Calu3 (cell line): ENCODE data around the gene TTC23. TPM values are rescaled to one million over a fixed set of nuclear protein-coding genes. Genes with fewer than 3 reads are reported as not detected.

Experiments
- BruUV-seq: library from RNA; stranded (reverse); fragments of 400-500 nt; replicated peaks from 2 replicates; lab custom pipeline; 2021; lab: Mats Ljungman, UMichigan
- CTCF ChIA-PET: fragments of 300-600 bp; sonication (Branson Sonifier 250); formaldehyde crosslinking; loops from one replicate; lab custom pipeline; 2022; ENCODE audit warnings: antibody characterized with exemption; lab: Charles Lee
- DNase-seq: peaks from one replicate; pipeline ENCODE4 v3.0.0; 2022
- H3K27ac Mint-ChIP-seq: one replicate; pipeline ENCODE4 v1.8.0; 2022; ENCODE audit warnings: mixed read lengths; ENCODE audit not compliant: unreplicated experiment
- H3K27me3 Mint-ChIP-seq: one replicate; pipeline ENCODE4 v1.8.0; 2022; ENCODE audit warnings: mixed read lengths; ENCODE audit not compliant: unreplicated experiment
- H3K36me3 Mint-ChIP-seq: one replicate; pipeline ENCODE4 v1.8.0; 2022; ENCODE audit warnings: mild to moderate bottlenecking, moderate library complexity, mixed read lengths; ENCODE audit not compliant: insufficient read depth, unreplicated experiment
- H3K4me1 Mint-ChIP-seq: one replicate; pipeline ENCODE4 v1.8.0; 2022; ENCODE audit warnings: mild to moderate bottlenecking, low read depth, mixed read lengths; ENCODE audit not compliant: unreplicated experiment
- H3K4me3 Mint-ChIP-seq: one replicate; pipeline ENCODE4 v1.8.0; 2022; ENCODE audit warnings: mild to moderate bottlenecking, low read depth, moderate library complexity, mixed read lengths; ENCODE audit not compliant: unreplicated experiment
- H3K9me3 Mint-ChIP-seq: one replicate; pipeline ENCODE4 v1.8.0; 2022; ENCODE audit warnings: low read depth, mixed read lengths; ENCODE audit not compliant: unreplicated experiment
- CTCF ChIP-seq: fragments of 200-600 bp; IDR thresholded peaks from one replicate; pipeline ENCODE4 v1.8.0; 2022; ENCODE audit warnings: antibody characterized with exemption; ENCODE audit not compliant: unreplicated experiment
- intact Hi-C: fragments of 100-400 bp; cut with micrococcal nuclease; formaldehyde crosslinking; loops from one replicate; pipeline ENCODE4 v1.10.0; 2022; ENCODE audit not compliant: unreplicated experiment
- total RNA-seq: library from RNA; stranded (reverse); gene quantifications from 2 replicates; pipeline ENCODE4 v1.2.3, GENCODE V29; 2022

The TTC23 gene
- total RNA-seq, 1 experiment from 2014 or later = 18.9 TPM

DNA sequence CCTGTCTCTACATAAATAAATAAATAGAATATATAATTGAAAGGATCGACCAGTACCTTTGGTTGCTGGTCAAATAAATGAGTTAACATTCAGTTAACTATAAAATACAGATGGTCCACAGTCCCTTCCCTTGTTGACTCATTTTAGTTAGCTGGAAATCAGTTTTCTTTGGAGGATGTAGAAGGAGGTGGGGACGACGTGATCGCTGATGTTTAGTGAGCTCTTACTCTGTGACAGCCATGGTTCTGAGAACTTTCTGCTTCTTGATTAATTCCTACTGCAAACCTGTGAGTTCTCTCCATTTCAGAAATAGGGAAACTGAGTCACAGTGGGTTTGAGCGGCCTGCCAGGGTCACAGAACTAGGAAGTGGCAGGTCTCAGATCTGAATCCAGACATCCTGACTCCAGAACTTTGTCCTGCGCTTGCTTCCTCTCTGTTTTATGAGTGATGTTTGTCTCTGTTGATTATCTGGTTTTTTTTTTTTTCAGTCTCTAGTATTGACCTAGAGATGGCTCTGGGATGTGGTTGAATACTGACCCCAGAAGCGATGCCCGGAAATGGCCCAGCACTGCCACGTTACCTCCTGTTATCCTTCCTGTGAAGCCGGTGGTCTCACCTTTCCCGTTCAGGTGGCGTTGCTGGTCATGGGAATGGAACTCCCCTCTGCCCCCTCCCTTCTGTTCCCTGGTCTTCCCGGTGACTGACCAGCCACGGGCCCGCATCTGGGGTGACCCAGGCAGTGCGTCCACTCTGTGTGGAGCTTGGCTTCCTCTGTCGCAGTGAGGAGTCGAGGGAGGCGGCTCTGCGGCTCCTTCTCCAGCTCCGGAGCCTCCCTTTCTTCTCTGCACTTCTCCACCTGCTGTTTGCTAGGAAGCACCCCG lies 126.3 kb downstream of the TTC23 start:
- no TSS peak for BruUV-seq
- peak overlapping the region; percentile 76 for H3K4me3 Mint-ChIP-seq
- peaks cover 11% of the 10 kb centered on the region for H3K36me3 Mint-ChIP-seq
- intact Hi-C loops = loop anchor here (5.0 kb wide), 1 partner anchor 89 kb away; no protein-coding TSS in a partner anchor
- TF ChIP-seq CTCF = no peak
- no peaks in the 10 kb centered on the region for H3K27me3 Mint-ChIP-seq
- H3K4me1 Mint-ChIP-seq = peaks cover 18% of the 10 kb centered on the region
- no peaks in the 10 kb centered on the region for H3K9me3 Mint-ChIP-seq
- CTCF ChIA-PET = interaction anchor here (1.0 to 1.3 kb wide), 4 partner anchors 11 to 514 kb away, joined by 3 to 8 read pairs (median 3); partner anchors contain the start of gene SYNM
- peak overlapping the region; percentile 93 for H3K27ac Mint-ChIP-seq
- no peak for DNase-seq

DNA sequence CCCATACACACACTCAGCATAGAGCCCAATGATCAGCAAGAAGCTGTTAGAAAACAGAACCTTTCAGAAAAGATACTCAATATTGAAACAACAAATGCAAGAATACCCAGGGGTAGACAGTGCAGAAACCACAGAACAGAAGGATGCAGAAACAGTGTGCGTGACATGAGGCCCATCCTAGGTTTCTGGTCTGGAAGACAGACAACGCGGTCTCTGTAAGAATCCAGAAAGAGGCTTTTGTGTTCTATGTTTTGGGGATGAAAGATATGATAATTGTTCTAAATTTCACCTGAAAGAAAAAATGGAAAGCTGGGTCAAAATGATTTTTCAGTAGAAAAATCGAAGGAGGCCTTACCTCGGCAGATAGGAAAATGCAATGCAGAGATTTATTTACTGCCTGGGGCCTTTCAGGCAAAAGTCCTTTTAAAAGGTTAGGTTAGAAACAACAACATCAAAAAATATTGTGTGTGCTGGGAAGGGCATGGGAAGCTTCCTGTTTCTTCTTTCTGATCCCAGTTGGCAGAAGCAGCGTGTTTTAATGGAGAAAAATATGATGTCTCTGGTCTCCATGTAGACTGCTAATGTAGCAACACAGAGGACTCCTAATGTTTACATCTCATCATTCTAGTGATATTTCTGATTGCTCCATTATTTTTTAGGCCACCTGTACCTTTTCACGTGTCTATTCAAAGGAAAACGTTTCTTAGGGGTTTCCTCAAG lies 127.5 kb downstream of the TTC23 start:
- BruUV-seq = no TSS peak
- CTCF ChIA-PET = interaction anchor here (0.6 kb wide), 1 partner anchor 195 kb away, joined by 3 read pairs; no protein-coding TSS in a partner anchor
- no peak overlapping the region for H3K4me3 Mint-ChIP-seq
- H3K4me1 Mint-ChIP-seq = peaks cover 18% of the 10 kb centered on the region
- DNase-seq = no peak
- H3K27me3 Mint-ChIP-seq = no peaks in the 10 kb centered on the region
- no peak for TF ChIP-seq CTCF
- intact Hi-C loops = loop anchor here (5.0 kb wide), 1 partner anchor 90 kb away; no protein-coding TSS in a partner anchor
- peaks cover 11% of the 10 kb centered on the region for H3K36me3 Mint-ChIP-seq
- H3K27ac Mint-ChIP-seq = no peak overlapping the region
- no peaks in the 10 kb centered on the region for H3K9me3 Mint-ChIP-seq

DNA sequence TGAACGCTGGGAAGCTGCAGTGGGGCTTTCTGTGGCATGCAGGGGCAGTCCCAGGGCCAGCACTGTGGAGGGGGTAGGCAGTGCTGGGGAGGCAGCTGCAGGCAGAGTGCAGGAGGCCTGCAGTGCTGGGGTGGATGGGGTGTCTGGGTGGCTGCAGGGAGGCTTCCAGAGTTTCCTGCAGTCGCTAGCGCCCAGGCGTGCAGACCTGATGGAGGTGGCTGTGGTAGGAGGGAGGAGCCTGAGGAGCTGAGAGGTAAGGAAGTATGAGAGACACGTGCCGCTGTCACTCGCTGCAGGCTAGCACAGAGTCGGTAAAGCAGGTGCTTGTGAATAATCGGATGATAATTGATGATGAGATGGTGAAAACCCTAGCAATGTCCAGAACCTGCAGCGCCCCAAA lies 128.2 kb downstream of the TTC23 start:
- no peak overlapping the region for H3K4me3 Mint-ChIP-seq
- no peak for TF ChIP-seq CTCF
- no peaks in the 10 kb centered on the region for H3K9me3 Mint-ChIP-seq
- H3K27ac Mint-ChIP-seq = no peak overlapping the region
- H3K4me1 Mint-ChIP-seq = peaks cover 18% of the 10 kb centered on the region
- H3K36me3 Mint-ChIP-seq = peaks cover 11% of the 10 kb centered on the region
- BruUV-seq = no TSS peak
- DNase-seq = no peak
- CTCF ChIA-PET = no interaction called here
- H3K27me3 Mint-ChIP-seq = no peaks in the 10 kb centered on the region
- intact Hi-C loops = loop anchor here (5.0 kb wide), 1 partner anchor 91 kb away; no protein-coding TSS in a partner anchor

- intact Hi-C loops = loop anchor here (5.0 kb wide), 1 partner anchor 92 kb away; no protein-coding TSS in a partner anchor
- BruUV-seq = no TSS peak
- peaks cover 18% of the 10 kb centered on the region for H3K4me1 Mint-ChIP-seq
- no peaks in the 10 kb centered on the region for H3K9me3 Mint-ChIP-seq
- H3K36me3 Mint-ChIP-seq = peaks cover 11% of the 10 kb centered on the region
- H3K27ac Mint-ChIP-seq = no peak overlapping the region
- no peak for TF ChIP-seq CTCF
- CTCF ChIA-PET = no interaction called here
- no peak for DNase-seq
- no peaks in the 10 kb centered on the region for H3K27me3 Mint-ChIP-seq
- H3K4me3 Mint-ChIP-seq = no peak overlapping the region
These were observed 129.2 kb downstream of the TTC23 start for GRCh38 chr15:99120050-99120777.
